GM12878 (cell line): Measurements from ENCODE around the gene CD82. TPM values are rescaled to one million over a fixed set of nuclear protein-coding genes. Genes with fewer than 3 reads are reported as not detected.

Source experiments
- ATAC-seq: fragments of 200-7000 bp; cut with Tn5 transposase; 3 replicates; pipeline ENCODE4 v1.9.1; 2020; ENCODE audit warnings: mild to moderate bottlenecking, moderate library complexity
- BruUV-seq: library from RNA; stranded (reverse); fragments of 400-500 nt; replicated peaks from 2 replicates; lab custom pipeline; 2021; lab: Mats Ljungman, UMichigan
- CTCF ChIA-PET: fragments of 300-600 bp; sonication (Branson Sonifier 250); formaldehyde crosslinking; extraction: SDS; loops from one replicate; lab custom pipeline; 2021; ENCODE audit warnings: inconsistent platforms; lab: Yijun Ruan, JAX
- POLR2A ChIA-PET: fragments of 350-600 bp; formaldehyde crosslinking; extraction: SDS; loops from one replicate; lab custom pipeline; 2021; ENCODE audit warnings: inconsistent platforms; lab: Charles Lee
- RAD21 ChIA-PET: fragments of 300-600 bp; sonication (Branson Sonifier 250); formaldehyde crosslinking; loops from one replicate; lab custom pipeline; 2023; ENCODE audit warnings: antibody characterized with exemption; ENCODE audit not compliant: unreplicated experiment; lab: Charles Lee
- SMC1A ChIA-PET: fragments of 300-600 bp; sonication (Branson Sonifier 250); formaldehyde crosslinking; loops from one replicate; lab custom pipeline; 2023; ENCODE audit not compliant: unreplicated experiment, uncharacterized antibody; lab: Charles Lee
- DNase-seq: peaks from one replicate; pipeline ENCODE4 v3.0.0-alpha.2; 2011; ENCODE audit warnings: low read depth, low spot score
- FAIRE-seq: peaks from 3 replicates; lab custom pipeline; 2011; peaks lifted over from hg19 to GRCh38; lab: Jason Lieb, UNC
- H2AFZ ChIP-seq: 2 replicates; pipeline ENCODE4 v1.6.0; 2011; ENCODE audit warnings: low read depth, low read length, control low read depth; ENCODE audit not compliant: control insufficient read depth
- H3K27ac ChIP-seq: 2 replicates; pipeline ENCODE4 v1.5.1; 2011; ENCODE audit warnings: control low read depth; ENCODE audit not compliant: control insufficient read depth, insufficient read depth
- H3K27me3 ChIP-seq, 2 experiments: replicated peaks in 1 of 2; 2 replicates each; pipeline versions ENCODE4 v1.6.0 to v1.6.1; 2011; ENCODE audit warnings: low read length in 1 of 2; ENCODE audit not compliant: control insufficient read depth in 2 of 2, insufficient read depth in 2 of 2
- H3K36me3 ChIP-seq, 2 experiments: 2 replicates each; pipeline ENCODE4 v1.5.1; 2011; ENCODE audit warnings: low read length in 1 of 2; ENCODE audit not compliant: control insufficient read depth in 2 of 2, insufficient read depth in 2 of 2
- H3K4me1 ChIP-seq: 2 replicates; pipeline ENCODE4 v1.6.1; 2011; ENCODE audit warnings: mild to moderate bottlenecking, low read length, moderate library complexity, mixed read lengths; ENCODE audit not compliant: control insufficient read depth, insufficient read depth
- H3K4me2 ChIP-seq: 2 replicates; pipeline ENCODE4 v1.6.0; 2011; ENCODE audit warnings: control low read depth; ENCODE audit not compliant: control insufficient read depth, insufficient read depth
- H3K4me3 ChIP-seq: fragments of 200-600 bp; sonication (generic); 2 replicates; pipeline ENCODE4 v1.5.1; 2016
- H3K79me2 ChIP-seq: 2 replicates; pipeline ENCODE4 v1.6.0; 2011; ENCODE audit warnings: low read length; ENCODE audit not compliant: control insufficient read depth, insufficient read depth
- H3K9ac ChIP-seq: 2 replicates; pipeline ENCODE4 v1.8.0; 2011; ENCODE audit warnings: low read length, control low read depth, mixed read lengths; ENCODE audit not compliant: control insufficient read depth, insufficient read depth
- H3K9me3 ChIP-seq: replicated peaks from 3 replicates; pipeline ENCODE4 v1.5.1; 2011; ENCODE audit warnings: mild to moderate bottlenecking, low read length; ENCODE audit not compliant: control insufficient read depth, insufficient read depth
- H4K20me1 ChIP-seq: 2 replicates; pipeline ENCODE4 v1.6.0; 2011; ENCODE audit not compliant: control insufficient read depth, insufficient read depth
- FOXM1 ChIP-seq: IDR thresholded peaks from 2 replicates; pipeline ENCODE4 v1.6.1; 2012; ENCODE audit warnings: low read depth, mild to moderate bottlenecking, inconsistent platforms, low read length, moderate library complexity
- IKZF2 ChIP-seq, 2 experiments: fragments of 450-650 bp; IDR thresholded peaks; 2 replicates each; pipeline ENCODE4 v1.6.1; 2017; ENCODE audit warnings: mild to moderate bottlenecking in 2 of 2, moderate library complexity in 2 of 2
- IRF3 ChIP-seq: fragments of 450-650 bp; IDR thresholded peaks from 2 replicates; pipeline ENCODE4 v1.6.1; 2014; ENCODE audit warnings: mild to moderate bottlenecking
- IRF5 ChIP-seq: fragments of 450-650 bp; IDR thresholded peaks from 2 replicates; pipeline ENCODE4 v1.6.1; 2017; ENCODE audit warnings: borderline replicate concordance
- MEF2A ChIP-seq: IDR thresholded peaks from 2 replicates; pipeline ENCODE4 v1.6.1; 2011; ENCODE audit warnings: low read depth, mild to moderate bottlenecking, low read length, moderate library complexity; ENCODE audit not compliant: insufficient read depth
- MTA2 ChIP-seq: fragments of 450-650 bp; IDR thresholded peaks from 2 replicates; pipeline ENCODE4 v1.6.1; 2016; ENCODE audit warnings: low read depth, mild to moderate bottlenecking, moderate library complexity
- MXI1 ChIP-seq: fragments of 150-350 bp; IDR thresholded peaks from 2 replicates; pipeline ENCODE4 v1.6.1; 2011; ENCODE audit warnings: low read depth, mild to moderate bottlenecking, inconsistent platforms, low read length, improper control_type of control experiment
- MYB ChIP-seq: fragments of 150-350 bp; IDR thresholded peaks from 2 replicates; pipeline ENCODE4 v1.6.1; 2014; ENCODE audit warnings: mild to moderate bottlenecking, low read depth, low read length, borderline replicate concordance
- MYC ChIP-seq: IDR thresholded peaks from 2 replicates; pipeline ENCODE4 v1.6.1; 2011; ENCODE audit warnings: mild to moderate bottlenecking, low read length, moderate library complexity, inconsistent platforms; ENCODE audit not compliant: insufficient read depth, insufficient replicate concordance, insufficient read length, severe bottlenecking
- NR2C1 ChIP-seq: fragments of 450-650 bp; IDR thresholded peaks from 2 replicates; pipeline ENCODE4 v1.6.1; 2017; ENCODE audit warnings: antibody characterized with exemption, mild to moderate bottlenecking, moderate library complexity
- NRF1 ChIP-seq: conservative IDR thresholded peaks from 2 replicates; pipeline ENCODE4 v1.6.1; 2011; ENCODE audit warnings: mild to moderate bottlenecking, low read depth, low read length, improper control_type of control experiment
- RUNX3 ChIP-seq: IDR thresholded peaks from 2 replicates; pipeline ENCODE4 v1.6.1; 2012; ENCODE audit warnings: low read length, inconsistent platforms
- SIN3A ChIP-seq: IDR thresholded peaks from 2 replicates; pipeline ENCODE4 v1.6.1; 2012; ENCODE audit warnings: low read depth, low read length, improper control_type of control experiment
- WGBS: methylation state at CpG from one replicate; pipeline ENCODE4 v1.1.6; 2016; ENCODE audit warnings: low lambda C conversion rate; ENCODE audit not compliant: insufficient replicate concordance, insufficient coverage; ENCODE audit errors: missing lambda C conversion rate; 5-methylcytosine and 5-hydroxymethylcytosine counted together
- in situ Hi-C: fragments of 300-500 bp; cut with MboI; formaldehyde crosslinking; loops from 9 replicates; pipeline ENCODE4 v1.14.3; 2018; ENCODE audit warnings: mixed read lengths
- intact Hi-C: fragments of 100-400 bp; cut with micrococcal nuclease; formaldehyde crosslinking; loops from one replicate; pipeline ENCODE4 v1.14.2; 2022; ENCODE audit not compliant: unreplicated experiment
- polyA plus RNA-seq, 11 experiments: library from polyadenylated mRNA; depleted of rRNA in 4 of 11; unstranded in 6 of 11; stranded (reverse) in 5 of 11; fragments of >200 nt; fragmentation: Nextera tagmentation in 4 of 11; fragmentation: Illumina TruSeq in 1 of 11; extraction: Ambion mirVana in 4 of 11; extraction: Trizol in 1 of 11; gene quantifications; 1 replicate in 1 of 11; 2 replicates in 10 of 11; pipeline versions ENCODE4 v1.2.1 to v1.2.3, GENCODE V29; 2011 to 2016; ENCODE audit warnings: inconsistent platforms in 2 of 11, missing spikeins in 2 of 11, low read depth in 1 of 11
- total RNA-seq, 4 experiments: library from RNA; depleted of rRNA in 3 of 4; stranded (reverse); fragments of >200 nt in 3 of 4; fragmentation: Illumina TruSeq in 1 of 4; extraction: Trizol in 1 of 4; gene quantifications; 2 replicates each; pipeline versions ENCODE4 v1.2.1 to v1.2.3, GENCODE V29; 2013 to 2021
- TF ChIP-seq, protein P1 (sequence below): fragments of 150-350 bp; IDR thresholded peaks from 2 replicates; pipeline ENCODE4 v1.6.1; 2016; ENCODE audit warnings: low read depth, low read length
- TF ChIP-seq, protein P2 (sequence below): IDR thresholded peaks from 2 replicates; pipeline ENCODE4 v1.6.1; 2012; ENCODE audit warnings: low read depth, low read length, improper control_type of control experiment

CD82 gene
- total and polyA plus RNA-seq, 10 of the 15 experiments (the other 5 are each of a cell fraction or from before 2014, with no cell fraction given) = 5.2 to 180 (median 84.7) TPM

DNA sequence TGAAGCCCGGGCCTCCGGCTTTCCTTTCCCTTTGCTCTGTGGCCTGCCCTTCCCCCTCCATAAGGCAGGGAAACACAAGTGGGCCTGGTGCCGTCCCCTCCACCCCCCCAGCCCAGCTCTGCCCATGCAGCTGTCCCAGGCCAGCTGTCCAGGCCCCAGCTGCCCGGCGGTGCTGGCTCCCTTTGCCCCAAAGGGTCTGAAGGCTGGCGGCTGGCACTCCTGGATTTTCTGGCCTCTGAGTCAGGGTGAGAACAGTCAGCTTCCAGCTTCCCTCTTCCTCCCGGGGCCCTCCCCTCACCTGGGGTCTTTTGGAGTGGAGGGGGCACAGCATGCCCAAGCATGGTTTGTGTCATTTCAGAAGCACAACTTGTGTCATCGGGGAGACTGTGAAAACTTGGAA, 27.8 kb downstream of the CD82 start (continued):
- TF ChIP-seq, protein P1, sequence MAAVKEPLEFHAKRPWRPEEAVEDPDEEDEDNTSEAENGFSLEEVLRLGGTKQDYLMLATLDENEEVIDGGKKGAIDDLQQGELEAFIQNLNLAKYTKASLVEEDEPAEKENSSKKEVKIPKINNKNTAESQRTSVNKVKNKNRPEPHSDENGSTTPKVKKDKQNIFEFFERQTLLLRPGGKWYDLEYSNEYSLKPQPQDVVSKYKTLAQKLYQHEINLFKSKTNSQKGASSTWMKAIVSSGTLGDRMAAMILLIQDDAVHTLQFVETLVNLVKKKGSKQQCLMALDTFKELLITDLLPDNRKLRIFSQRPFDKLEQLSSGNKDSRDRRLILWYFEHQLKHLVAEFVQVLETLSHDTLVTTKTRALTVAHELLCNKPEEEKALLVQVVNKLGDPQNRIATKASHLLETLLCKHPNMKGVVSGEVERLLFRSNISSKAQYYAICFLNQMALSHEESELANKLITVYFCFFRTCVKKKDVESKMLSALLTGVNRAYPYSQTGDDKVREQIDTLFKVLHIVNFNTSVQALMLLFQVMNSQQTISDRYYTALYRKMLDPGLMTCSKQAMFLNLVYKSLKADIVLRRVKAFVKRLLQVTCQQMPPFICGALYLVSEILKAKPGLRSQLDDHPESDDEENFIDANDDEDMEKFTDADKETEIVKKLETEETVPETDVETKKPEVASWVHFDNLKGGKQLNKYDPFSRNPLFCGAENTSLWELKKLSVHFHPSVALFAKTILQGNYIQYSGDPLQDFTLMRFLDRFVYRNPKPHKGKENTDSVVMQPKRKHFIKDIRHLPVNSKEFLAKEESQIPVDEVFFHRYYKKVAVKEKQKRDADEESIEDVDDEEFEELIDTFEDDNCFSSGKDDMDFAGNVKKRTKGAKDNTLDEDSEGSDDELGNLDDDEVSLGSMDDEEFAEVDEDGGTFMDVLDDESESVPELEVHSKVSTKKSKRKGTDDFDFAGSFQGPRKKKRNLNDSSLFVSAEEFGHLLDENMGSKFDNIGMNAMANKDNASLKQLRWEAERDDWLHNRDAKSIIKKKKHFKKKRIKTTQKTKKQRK = no peak

- H3K9me3 ChIP-seq = no peaks in the 10 kb centered on the region
- H3K4me3 ChIP-seq = no peak overlapping the region
- FAIRE-seq = no peak
- peak overlapping the region; percentile 32 for H3K27ac ChIP-seq
- H3K36me3 ChIP-seq = peaks cover 5 to 21% of the 10 kb centered on the region in 2 experiments; a peak in 3 of 4 replicates
- 78% methylated on average over 6 of the region's 6 CpGs for WGBS
- in situ Hi-C loops = loop anchor here (25.0 kb wide), 1 partner anchor 1233 kb away; the partner anchor contains the start of gene TTC17
- no peaks in the 10 kb centered on the region for H4K20me1 ChIP-seq
- no peak overlapping the region; the same call in 1 of the 2 replicates for H3K9ac ChIP-seq
- no peak overlapping the region; the same call in 1 of the 2 replicates for H3K4me2 ChIP-seq
- no TSS peak for BruUV-seq
- ChIA-PET CTCF (interaction anchor here (0.7 to 4.9 kb wide), 6 partner anchors 13 to 36 kb away, joined by 3 to 38 read pairs (median 5); no protein-coding TSS in a partner anchor), POLR2A (interaction anchor here (0.6 to 21.2 kb wide), 4 partner anchors 15 to 481 kb away, joined by 3 to 434 read pairs (median 4); partner anchors contain the start of gene CD82), RAD21 (interaction anchor here (1.4 to 13.7 kb wide), 4 partner anchors 17 to 37 kb away, joined by 5 to 196 read pairs (median 108); no protein-coding TSS in a partner anchor), SMC1A (interaction anchor here (2.4 to 11.3 kb wide), 5 partner anchors 11 to 28 kb away, joined by 9 to 160 read pairs (median 24); no protein-coding TSS in a partner anchor)
- H3K79me2 ChIP-seq = peaks cover 9% of the 10 kb centered on the region
- H3K27me3 ChIP-seq = no peaks in the 10 kb centered on the region
- no peak for DNase-seq
- H3K4me1 ChIP-seq = peaks cover 54% of the 10 kb centered on the region
- ATAC-seq = no peak
- intact Hi-C loops = no loop called here
- H2AFZ ChIP-seq = no peak overlapping the region
- TF ChIP-seq NR2C1 = no peak
- no peak for TF ChIP-seq RUNX3
- no peak for TF ChIP-seq MYC
- no peak for TF ChIP-seq FOXM1
- no peak for TF ChIP-seq SIN3A
- TF ChIP-seq MTA2 = no peak
- TF ChIP-seq IRF5 = no peak
- no peak for TF ChIP-seq IKZF2 (IDR thresholded peaks at IDR 0.05)
- TF ChIP-seq MYB = no peak
- no peak for TF ChIP-seq IRF3
- no peak for TF ChIP-seq MXI1
- TF ChIP-seq NRF1 = no peak
- no peak for TF ChIP-seq MEF2A
- TF ChIP-seq, protein P2, sequence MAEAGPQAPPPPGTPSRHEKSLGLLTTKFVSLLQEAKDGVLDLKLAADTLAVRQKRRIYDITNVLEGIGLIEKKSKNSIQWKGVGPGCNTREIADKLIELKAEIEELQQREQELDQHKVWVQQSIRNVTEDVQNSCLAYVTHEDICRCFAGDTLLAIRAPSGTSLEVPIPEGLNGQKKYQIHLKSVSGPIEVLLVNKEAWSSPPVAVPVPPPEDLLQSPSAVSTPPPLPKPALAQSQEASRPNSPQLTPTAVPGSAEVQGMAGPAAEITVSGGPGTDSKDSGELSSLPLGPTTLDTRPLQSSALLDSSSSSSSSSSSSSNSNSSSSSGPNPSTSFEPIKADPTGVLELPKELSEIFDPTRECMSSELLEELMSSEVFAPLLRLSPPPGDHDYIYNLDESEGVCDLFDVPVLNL = no peak
These were observed 29.5 kb downstream of the CD82 start for GRCh38 chr11:44595006-44595405.
